GM12892 (cell line): ENCODE results near the gene NR2C2AP.

Source experiments
- POLR2A ChIP-seq: IDR thresholded peaks from 2 replicates; pipeline ENCODE4 v1.6.1; 2011; ENCODE audit warnings: low read depth, low read length, control low read depth
- POLR2AphosphoS5 ChIP-seq: IDR thresholded peaks from 2 replicates; pipeline ENCODE4 v1.6.1; 2011; ENCODE audit warnings: low read depth, low read length, control low read depth
- TAF1 ChIP-seq: IDR thresholded peaks from 2 replicates; pipeline ENCODE4 v1.6.1; 2011; ENCODE audit warnings: low read depth, mild to moderate bottlenecking, control low read depth, low read length, borderline replicate concordance

DNA sequence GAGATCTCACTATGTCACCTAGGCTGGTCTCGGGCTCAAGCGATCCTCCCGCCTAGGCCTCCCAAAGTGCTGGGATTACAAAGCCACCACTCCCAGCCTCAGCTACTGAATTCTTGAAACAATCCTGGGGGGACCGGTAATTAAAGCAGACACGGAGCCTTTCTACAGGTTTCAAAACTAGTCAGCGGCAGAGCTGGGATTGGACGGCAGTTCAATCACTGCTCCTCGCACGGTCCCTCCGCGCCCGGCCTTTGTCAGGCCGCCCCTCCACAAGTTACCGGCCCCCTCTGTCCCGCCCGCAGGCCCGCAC, 11.5 kb downstream of the NR2C2AP start:
- no peak for TF ChIP-seq POLR2A
- no peak for TF ChIP-seq TAF1
- TF ChIP-seq POLR2AphosphoS5 = no peak
